GM19351 (cell line): ENCODE results near the gene BSG.
"Not testable (repeated sequence)": the region's sequence is repeated elsewhere in the genome, so short reads cannot be mapped to it uniquely, and the experiment has no call there.

Experiments
- ATAC-seq: cut with Tn5 transposase; IDR thresholded peaks from one replicate; pipeline ENCODE4 v1.9.1; 2021; ENCODE audit warnings: mild to moderate bottlenecking, moderate library complexity; ENCODE audit not compliant: unreplicated experiment

Gene BSG

GRCh38 chr19:602391-603301 is 30.2 kb downstream of the BSG start:
- no peak for ATAC-seq

- ATAC-seq = not testable (repeated sequence)
Measured at GRCh38 chr19:603302-603639, 30.9 kb downstream of the BSG start.

GRCh38 chr19:603779-604178 is 31.4 kb downstream of the BSG start:
- not testable (repeated sequence) for ATAC-seq

- no peak for ATAC-seq
Measured at GRCh38 chr19:604355-604754, 32.0 kb downstream of the BSG start.

- ATAC-seq = not testable (repeated sequence)
Measured at GRCh38 chr19:605061-605971, 32.9 kb downstream of the BSG start.

GRCh38 chr19:607301-608154 is 35.1 kb downstream of the BSG start:
- no peak for ATAC-seq

GRCh38 chr19:608155-609003 is 36.0 kb downstream of the BSG start:
- no peak for ATAC-seq

GRCh38 chr19:609004-609346 is 36.6 kb downstream of the BSG start:
- ATAC-seq = no peak

GRCh38 chr19:610071-610800 is 37.8 kb downstream of the BSG start:
- no peak for ATAC-seq

- no peak for ATAC-seq
Measured at GRCh38 chr19:610801-611480, 38.5 kb downstream of the BSG start.

GRCh38 chr19:611481-611868 is 39.1 kb downstream of the BSG start:
- ATAC-seq = no peak

GRCh38 chr19:612941-613340 is 40.5 kb downstream of the BSG start:
- ATAC-seq = no peak

- ATAC-seq = no peak
Measured at GRCh38 chr19:613732-614567, 41.6 kb downstream of the BSG start.

- no peak for ATAC-seq
Measured at GRCh38 chr19:615619-616018, 43.2 kb downstream of the BSG start.

GRCh38 chr19:616062-616700 is 43.8 kb downstream of the BSG start:
- ATAC-seq = no peak

GRCh38 chr19:616747-617526 is 44.5 kb downstream of the BSG start:
- no peak for ATAC-seq
